GM12878 (cell line): Measurements from ENCODE around the gene RARG. TPM values are rescaled to one million over a fixed set of nuclear protein-coding genes. Genes with fewer than 3 reads are reported as not detected.

Source experiments
- CBX5 ChIP-seq: sonication (generic); IDR thresholded peaks from 2 replicates; pipeline ENCODE4 v1.6.1; 2016; ENCODE audit warnings: low read depth, moderate library complexity, mild to moderate bottlenecking, inconsistent platforms
- CEBPB ChIP-seq, 2 experiments: fragments of 150-350 bp in 1 of 2; IDR thresholded peaks; 2 replicates each; pipeline ENCODE4 v1.6.1; 2012 to 2014; ENCODE audit warnings: low read depth in 2 of 2, low read length in 2 of 2, borderline replicate concordance in 1 of 2, inconsistent platforms in 1 of 2
- CREM ChIP-seq: IDR thresholded peaks from 2 replicates; pipeline ENCODE4 v1.6.1; 2014; ENCODE audit warnings: antibody characterized with exemption, low read depth
- EED ChIP-seq: sonication (generic); IDR thresholded peaks from 2 replicates; pipeline ENCODE4 v1.6.1; 2016; ENCODE audit warnings: antibody characterized with exemption, low read depth
- IKZF2 ChIP-seq, 2 experiments: fragments of 450-650 bp; IDR thresholded peaks; 2 replicates each; pipeline ENCODE4 v1.6.1; 2017; ENCODE audit warnings: mild to moderate bottlenecking in 2 of 2, moderate library complexity in 2 of 2
- KLF5 ChIP-seq: fragments of 450-650 bp; IDR thresholded peaks from 2 replicates; pipeline ENCODE4 v1.6.1; 2014; ENCODE audit warnings: mild to moderate bottlenecking; ENCODE audit not compliant: partially characterized antibody
- LARP7 ChIP-seq: fragments of 450-650 bp; IDR thresholded peaks from 2 replicates; pipeline ENCODE4 v1.6.1; 2017; ENCODE audit warnings: mild to moderate bottlenecking
- MTA3 ChIP-seq: IDR thresholded peaks from 2 replicates; pipeline ENCODE4 v1.6.1; 2012; ENCODE audit warnings: low read length, inconsistent platforms, borderline replicate concordance
- NR2F1 ChIP-seq: fragments of 450-650 bp; conservative IDR thresholded peaks from 2 replicates; pipeline ENCODE4 v1.6.1; 2017; ENCODE audit warnings: mild to moderate bottlenecking
- NRF1 ChIP-seq: conservative IDR thresholded peaks from 2 replicates; pipeline ENCODE4 v1.6.1; 2011; ENCODE audit warnings: mild to moderate bottlenecking, low read depth, low read length, improper control_type of control experiment
- POU2F2 ChIP-seq: IDR thresholded peaks from 3 replicates; pipeline ENCODE4 v1.6.1; 2011; ENCODE audit warnings: low read depth, mild to moderate bottlenecking, low read length, borderline replicate concordance
- RAD51 ChIP-seq: fragments of 450-650 bp; IDR thresholded peaks from 2 replicates; pipeline ENCODE4 v1.6.1; 2016; ENCODE audit warnings: moderate library complexity, mild to moderate bottlenecking, inconsistent platforms
- RELA ChIP-seq: fragments of 450-650 bp; IDR thresholded peaks from 2 replicates; pipeline ENCODE4 v1.8.0; 2014; ENCODE audit warnings: borderline replicate concordance; ENCODE audit not compliant: partially characterized antibody
- RUNX3 ChIP-seq: IDR thresholded peaks from 2 replicates; pipeline ENCODE4 v1.6.1; 2012; ENCODE audit warnings: low read length, inconsistent platforms
- SIN3A ChIP-seq: IDR thresholded peaks from 2 replicates; pipeline ENCODE4 v1.6.1; 2012; ENCODE audit warnings: low read depth, low read length, improper control_type of control experiment
- SP1 ChIP-seq: IDR thresholded peaks from one replicate; pipeline ENCODE4 v1.6.1; 2011; ENCODE audit warnings: low read depth, low read length
- SUPT20H ChIP-seq: IDR thresholded peaks from 2 replicates; pipeline ENCODE4 v1.6.1; 2011; ENCODE audit warnings: low read depth, mild to moderate bottlenecking, low read length, moderate library complexity, borderline replicate concordance; ENCODE audit not compliant: control insufficient read depth
- TARDBP ChIP-seq: IDR thresholded peaks from 2 replicates; pipeline ENCODE4 v1.6.1; 2016; ENCODE audit warnings: borderline replicate concordance
- ZNF207 ChIP-seq: fragments of 450-650 bp; IDR thresholded peaks from 2 replicates; pipeline ENCODE4 v1.6.1; 2014; ENCODE audit warnings: antibody characterized with exemption, mild to moderate bottlenecking, borderline replicate concordance
- ZNF217 ChIP-seq: fragments of 450-650 bp; IDR thresholded peaks from 2 replicates; pipeline ENCODE4 v1.6.1; 2017; ENCODE audit warnings: antibody characterized with exemption, mild to moderate bottlenecking
- ZNF622 ChIP-seq: fragments of 450-650 bp; IDR thresholded peaks from 2 replicates; pipeline ENCODE4 v1.6.1; 2017; ENCODE audit warnings: mild to moderate bottlenecking, inconsistent platforms
- polyA plus RNA-seq, 11 experiments: library from polyadenylated mRNA; depleted of rRNA in 4 of 11; unstranded in 6 of 11; stranded (reverse) in 5 of 11; fragments of >200 nt; fragmentation: Nextera tagmentation in 4 of 11; fragmentation: Illumina TruSeq in 1 of 11; extraction: Ambion mirVana in 4 of 11; extraction: Trizol in 1 of 11; gene quantifications; 1 replicate in 1 of 11; 2 replicates in 10 of 11; pipeline versions ENCODE4 v1.2.1 to v1.2.3, GENCODE V29; 2011 to 2016; ENCODE audit warnings: inconsistent platforms in 2 of 11, missing spikeins in 2 of 11, low read depth in 1 of 11
- total RNA-seq, 4 experiments: library from RNA; depleted of rRNA in 3 of 4; stranded (reverse); fragments of >200 nt in 3 of 4; fragmentation: Illumina TruSeq in 1 of 4; extraction: Trizol in 1 of 4; gene quantifications; 2 replicates each; pipeline versions ENCODE4 v1.2.1 to v1.2.3, GENCODE V29; 2013 to 2021
- TF ChIP-seq, protein P1 (sequence below): fragments of 450-650 bp; IDR thresholded peaks from 2 replicates; pipeline ENCODE4 v1.6.1; 2017; ENCODE audit warnings: antibody characterized with exemption, mild to moderate bottlenecking, moderate library complexity
- TF ChIP-seq, protein P2 (sequence below): fragments of 450-650 bp; IDR thresholded peaks from 2 replicates; pipeline ENCODE4 v1.6.1; 2017; ENCODE audit warnings: borderline replicate concordance
- TF ChIP-seq, protein P3 (sequence below): IDR thresholded peaks from 2 replicates; pipeline ENCODE4 v1.6.1; 2012; ENCODE audit warnings: low read depth, low read length, improper control_type of control experiment
- TF ChIP-seq, protein P4 (sequence below): IDR thresholded peaks from 2 replicates; pipeline ENCODE4 v1.6.1; 2011; ENCODE audit warnings: mild to moderate bottlenecking, low read depth, low read length, moderate library complexity; ENCODE audit not compliant: insufficient replicate concordance

RARG gene
- total and polyA plus RNA-seq, 10 of the 15 experiments (the other 5 are each of a cell fraction or from before 2014, with no cell fraction given), result 0.27 to 8.1 (median 4.1) TPM

DNA sequence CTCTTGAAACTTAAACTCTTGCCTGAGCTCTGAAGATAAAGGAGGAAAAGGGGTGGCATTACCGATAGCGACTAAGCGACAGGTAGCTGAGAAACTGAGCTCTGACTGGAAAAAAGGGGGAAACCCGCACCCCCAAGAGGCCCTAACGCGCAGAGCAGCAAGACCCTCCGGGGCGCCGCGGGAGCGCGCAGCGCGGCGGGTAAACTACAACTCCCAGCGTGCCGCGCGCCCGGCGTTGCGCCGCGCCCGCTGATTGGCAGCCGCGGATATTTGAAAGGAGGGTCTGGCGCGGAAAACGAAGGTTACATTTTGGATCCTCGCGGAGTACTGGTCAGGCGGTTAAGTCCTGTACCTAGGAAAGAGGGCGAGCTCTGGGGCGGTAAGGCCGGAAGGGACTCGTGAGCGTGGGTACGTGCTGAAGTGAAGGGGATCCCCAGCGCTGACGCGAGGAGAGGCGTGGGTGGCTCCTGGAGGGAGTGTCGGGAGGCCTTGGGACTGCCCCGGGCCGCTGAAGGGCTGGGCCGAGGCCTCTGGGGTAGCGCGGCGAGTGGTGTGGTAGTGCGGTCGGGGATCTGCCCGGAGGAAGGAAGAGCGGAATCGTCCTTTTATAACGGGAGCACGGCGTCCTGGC lies 36.1 kb upstream of the RARG start, which contains the start of gene ESPL1 (continued):
- TF ChIP-seq, protein P1, sequence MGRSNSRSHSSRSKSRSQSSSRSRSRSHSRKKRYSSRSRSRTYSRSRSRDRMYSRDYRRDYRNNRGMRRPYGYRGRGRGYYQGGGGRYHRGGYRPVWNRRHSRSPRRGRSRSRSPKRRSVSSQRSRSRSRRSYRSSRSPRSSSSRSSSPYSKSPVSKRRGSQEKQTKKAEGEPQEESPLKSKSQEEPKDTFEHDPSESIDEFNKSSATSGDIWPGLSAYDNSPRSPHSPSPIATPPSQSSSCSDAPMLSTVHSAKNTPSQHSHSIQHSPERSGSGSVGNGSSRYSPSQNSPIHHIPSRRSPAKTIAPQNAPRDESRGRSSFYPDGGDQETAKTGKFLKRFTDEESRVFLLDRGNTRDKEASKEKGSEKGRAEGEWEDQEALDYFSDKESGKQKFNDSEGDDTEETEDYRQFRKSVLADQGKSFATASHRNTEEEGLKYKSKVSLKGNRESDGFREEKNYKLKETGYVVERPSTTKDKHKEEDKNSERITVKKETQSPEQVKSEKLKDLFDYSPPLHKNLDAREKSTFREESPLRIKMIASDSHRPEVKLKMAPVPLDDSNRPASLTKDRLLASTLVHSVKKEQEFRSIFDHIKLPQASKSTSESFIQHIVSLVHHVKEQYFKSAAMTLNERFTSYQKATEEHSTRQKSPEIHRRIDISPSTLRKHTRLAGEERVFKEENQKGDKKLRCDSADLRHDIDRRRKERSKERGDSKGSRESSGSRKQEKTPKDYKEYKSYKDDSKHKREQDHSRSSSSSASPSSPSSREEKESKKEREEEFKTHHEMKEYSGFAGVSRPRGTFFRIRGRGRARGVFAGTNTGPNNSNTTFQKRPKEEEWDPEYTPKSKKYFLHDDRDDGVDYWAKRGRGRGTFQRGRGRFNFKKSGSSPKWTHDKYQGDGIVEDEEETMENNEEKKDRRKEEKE, result no peak
- TF ChIP-seq NR2F1 (no peak; the same call in 1 of the 2 replicates), ZNF217 (no peak), RELA (peak; percentile 91), MTA3 (no peak), CBX5 (no peak), ZNF622 (no peak), LARP7 (peak; percentile 68), SUPT20H (no peak), RUNX3 (peak; percentile 59), SP1 (peak; percentile 46), POU2F2 (peak; percentile 10; the same call in 1 of the 3 replicates), TARDBP (0 out of 2 replicates have a peak, but pooled peaks have one; percentile 45), IKZF2 (IDR thresholded peaks at IDR 0.05) (peak; percentile 55 to 76; a peak in 2 of 4 replicates), CREM (peak; percentile 80), RAD51 (no peak), ZNF207 (no peak; the same call in 1 of the 2 replicates), CEBPB (IDR thresholded peaks at IDR 0.05; ENCODE audit: borderline replicate concordance in 1 of 2, low read depth in 2 of 2, low read length in 2 of 2) (no peak), KLF5 (peak; percentile 52), SIN3A (peak; percentile 95), NRF1 (no peak; the same call in 1 of the 2 replicates), EED (peak; percentile 59; the same call in 1 of the 2 replicates)
- TF ChIP-seq, protein P2, sequence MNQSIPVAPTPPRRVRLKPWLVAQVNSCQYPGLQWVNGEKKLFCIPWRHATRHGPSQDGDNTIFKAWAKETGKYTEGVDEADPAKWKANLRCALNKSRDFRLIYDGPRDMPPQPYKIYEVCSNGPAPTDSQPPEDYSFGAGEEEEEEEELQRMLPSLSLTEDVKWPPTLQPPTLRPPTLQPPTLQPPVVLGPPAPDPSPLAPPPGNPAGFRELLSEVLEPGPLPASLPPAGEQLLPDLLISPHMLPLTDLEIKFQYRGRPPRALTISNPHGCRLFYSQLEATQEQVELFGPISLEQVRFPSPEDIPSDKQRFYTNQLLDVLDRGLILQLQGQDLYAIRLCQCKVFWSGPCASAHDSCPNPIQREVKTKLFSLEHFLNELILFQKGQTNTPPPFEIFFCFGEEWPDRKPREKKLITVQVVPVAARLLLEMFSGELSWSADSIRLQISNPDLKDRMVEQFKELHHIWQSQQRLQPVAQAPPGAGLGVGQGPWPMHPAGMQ, result no peak
- TF ChIP-seq, protein P3, sequence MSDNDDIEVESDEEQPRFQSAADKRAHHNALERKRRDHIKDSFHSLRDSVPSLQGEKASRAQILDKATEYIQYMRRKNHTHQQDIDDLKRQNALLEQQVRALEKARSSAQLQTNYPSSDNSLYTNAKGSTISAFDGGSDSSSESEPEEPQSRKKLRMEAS, result 0 out of 2 replicates have a peak, but pooled peaks have one; percentile 47
- TF ChIP-seq, protein P4, sequence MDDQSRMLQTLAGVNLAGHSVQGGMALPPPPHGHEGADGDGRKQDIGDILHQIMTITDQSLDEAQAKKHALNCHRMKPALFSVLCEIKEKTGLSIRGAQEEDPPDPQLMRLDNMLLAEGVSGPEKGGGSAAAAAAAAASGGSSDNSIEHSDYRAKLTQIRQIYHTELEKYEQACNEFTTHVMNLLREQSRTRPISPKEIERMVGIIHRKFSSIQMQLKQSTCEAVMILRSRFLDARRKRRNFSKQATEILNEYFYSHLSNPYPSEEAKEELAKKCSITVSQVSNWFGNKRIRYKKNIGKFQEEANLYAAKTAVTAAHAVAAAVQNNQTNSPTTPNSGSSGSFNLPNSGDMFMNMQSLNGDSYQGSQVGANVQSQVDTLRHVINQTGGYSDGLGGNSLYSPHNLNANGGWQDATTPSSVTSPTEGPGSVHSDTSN, result peak; percentile 85
